ENCODE data around the gene ITGB6.

Gene ITGB6

DNA sequence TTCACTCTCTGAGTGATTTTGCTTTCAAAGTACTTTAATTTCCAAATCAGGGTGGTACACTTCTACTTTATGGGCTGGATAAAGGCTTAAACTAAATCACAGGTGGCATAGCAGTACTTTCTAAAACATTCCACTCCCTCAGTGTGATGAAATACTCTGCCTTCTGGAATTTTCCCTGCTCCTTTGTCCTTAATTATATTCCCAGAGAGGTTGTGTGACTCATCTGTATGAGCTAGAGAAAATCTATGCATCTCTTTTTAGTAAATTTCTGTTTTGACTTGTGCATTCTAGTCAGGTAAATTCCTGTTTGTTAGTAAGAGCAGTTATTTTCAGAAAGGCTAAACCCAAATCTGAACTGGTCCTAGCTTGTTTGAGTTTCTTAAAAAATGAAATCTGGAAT, 108.7 kb downstream of the ITGB6 start:
- no peak for DNase-seq (ENCODE audit: low read depth in 2 of 2)

DNA sequence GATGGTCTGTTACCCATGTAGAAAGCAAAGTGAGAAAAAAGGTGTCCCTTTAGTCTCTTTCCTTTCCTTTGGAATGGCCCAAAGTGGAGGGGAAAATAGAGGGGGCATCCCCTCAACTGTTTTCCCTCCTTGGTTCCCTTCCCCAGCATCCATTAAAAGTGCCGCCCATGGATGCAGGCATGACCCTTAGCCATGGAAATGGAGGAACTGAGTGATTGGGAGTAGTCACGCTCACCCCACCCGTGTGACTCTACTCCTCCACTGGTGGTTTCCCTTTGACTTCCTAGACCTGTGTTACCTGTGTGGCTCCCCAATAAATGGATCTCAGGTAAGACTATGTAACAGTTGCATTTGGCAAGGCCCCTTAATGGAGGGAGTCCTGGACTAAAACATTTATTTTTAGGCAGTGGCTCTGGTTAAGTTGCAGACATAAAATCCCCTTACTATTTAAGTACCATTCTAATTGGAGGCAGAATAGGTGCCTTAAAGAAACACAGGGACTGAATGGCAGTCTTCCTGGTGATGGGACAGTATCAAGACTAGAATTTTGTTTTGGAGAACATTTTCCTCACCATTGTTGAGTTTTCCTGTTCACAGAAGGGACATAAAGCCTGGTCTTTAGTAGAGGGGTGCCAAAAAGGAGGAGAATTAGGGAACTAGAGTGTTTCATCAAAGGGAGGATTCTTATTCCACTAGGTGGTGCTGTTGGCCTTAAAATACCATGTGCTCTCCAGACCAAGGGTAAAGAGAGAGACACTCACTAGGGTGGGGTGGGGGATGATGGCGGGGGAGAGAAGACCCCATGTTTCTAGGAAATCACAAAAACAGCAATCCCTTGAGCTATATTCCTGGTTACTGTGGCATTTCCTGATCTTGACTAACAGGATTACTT, 112.0 kb downstream of the ITGB6 start:
- no peak for DNase-seq (ENCODE audit: low read depth in 2 of 2)

DNA sequence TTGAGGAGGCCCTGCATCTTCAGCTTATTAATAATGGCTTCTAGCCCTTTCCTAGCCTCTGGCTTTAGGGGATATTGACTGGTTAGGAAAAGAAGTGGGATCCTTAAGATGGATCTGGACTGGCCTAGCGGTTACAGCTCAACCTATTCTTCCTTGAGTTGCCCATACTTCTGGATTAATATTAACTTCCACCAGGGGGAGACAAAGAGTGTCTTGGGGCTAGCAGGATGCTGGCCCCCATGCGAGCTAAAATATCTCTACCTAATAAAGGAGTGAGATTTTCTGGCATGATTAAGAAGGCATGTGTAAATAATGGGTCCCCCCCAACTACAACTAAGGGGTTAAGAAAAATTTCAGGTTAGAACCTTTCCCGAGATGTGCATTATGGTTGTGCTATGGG, 114.4 kb downstream of the ITGB6 start:
- no peak for DNase-seq (ENCODE audit: low read depth in 2 of 2)

DNA sequence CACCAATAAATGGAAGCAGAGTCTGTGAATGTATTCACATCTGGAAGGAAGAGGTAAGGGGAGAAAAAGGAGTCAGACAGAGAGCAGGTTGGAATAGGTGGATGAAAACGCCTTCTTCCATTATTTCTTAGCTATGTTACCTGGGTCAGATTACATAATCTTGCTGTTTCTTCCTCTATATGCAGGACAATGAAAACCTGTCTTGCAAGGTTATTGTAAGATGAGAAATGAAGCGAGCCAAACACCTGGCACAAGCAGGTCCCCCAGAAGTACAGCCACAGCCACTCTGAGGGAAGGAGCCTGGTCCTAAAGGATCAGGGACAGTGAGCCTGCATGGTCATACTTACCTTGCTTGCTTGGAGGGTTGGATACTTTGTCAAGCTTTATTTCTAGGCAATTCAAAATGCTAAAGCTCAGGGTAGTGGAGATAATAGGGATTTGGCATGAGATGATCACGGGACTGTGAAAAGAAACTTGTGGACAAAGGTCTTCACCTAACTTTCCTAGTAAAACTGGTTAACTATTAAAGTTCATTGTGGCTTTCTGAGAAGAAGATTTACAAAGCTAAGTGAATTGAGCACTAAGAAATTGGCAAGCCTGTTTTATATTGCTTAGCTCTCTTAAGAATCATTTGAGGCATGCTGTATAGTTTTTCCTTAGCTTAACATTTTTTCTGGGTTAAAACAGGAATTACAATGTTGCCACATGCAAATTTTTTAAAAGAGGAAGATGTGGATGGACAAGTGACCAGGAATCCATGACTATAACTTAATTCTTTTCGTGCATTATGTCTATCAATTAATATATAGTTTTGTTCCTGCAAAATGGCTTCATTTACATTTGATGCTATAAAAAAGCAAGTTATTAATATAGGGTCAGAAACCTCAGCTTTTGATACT, 121.9 kb downstream of the ITGB6 start:
- DNase-seq (ENCODE audit: low read depth in 2 of 2) = no peak

DNA sequence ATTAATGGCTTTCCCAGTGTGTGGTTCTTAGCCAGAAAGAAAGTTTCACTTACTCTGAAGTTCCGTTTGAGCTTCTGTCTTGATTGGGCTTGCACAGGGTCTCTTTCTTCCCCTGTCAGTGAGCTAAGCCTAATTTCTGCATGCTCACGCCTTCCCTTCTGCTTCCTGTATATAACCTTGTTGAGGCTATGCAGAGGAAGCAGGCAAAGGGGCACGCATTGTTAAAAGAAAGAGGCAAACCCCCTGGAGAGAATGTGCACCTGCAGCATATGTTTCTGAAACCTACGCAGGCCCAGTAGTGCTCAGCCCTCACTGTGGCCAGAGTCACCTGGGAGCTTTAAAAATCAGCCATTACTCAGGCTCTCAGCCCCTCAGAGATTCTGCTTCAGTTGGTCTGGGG, 123.2 kb downstream of the ITGB6 start:
- no peak for DNase-seq (ENCODE audit: low read depth in 2 of 2)

DNA sequence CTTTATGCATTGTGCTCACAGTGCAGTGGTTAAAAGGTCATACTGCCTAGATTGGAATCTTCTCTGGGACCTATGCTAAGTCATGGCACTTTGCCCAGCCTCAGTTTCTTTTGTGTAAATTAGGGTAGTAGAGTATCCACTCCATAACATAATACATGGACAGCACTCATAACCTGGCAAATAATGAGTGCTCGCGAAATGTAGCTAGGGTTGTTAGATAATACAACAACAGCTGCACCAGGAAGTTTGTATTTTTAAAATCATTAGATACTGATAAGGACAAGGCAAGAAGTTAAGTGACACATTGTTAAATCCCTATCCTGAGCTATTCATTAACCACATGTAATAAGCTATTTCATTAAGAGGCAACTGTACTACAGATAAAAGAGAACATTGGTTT, 123.8 kb downstream of the ITGB6 start:
- DNase-seq (ENCODE audit: low read depth in 2 of 2) = no peak

DNA sequence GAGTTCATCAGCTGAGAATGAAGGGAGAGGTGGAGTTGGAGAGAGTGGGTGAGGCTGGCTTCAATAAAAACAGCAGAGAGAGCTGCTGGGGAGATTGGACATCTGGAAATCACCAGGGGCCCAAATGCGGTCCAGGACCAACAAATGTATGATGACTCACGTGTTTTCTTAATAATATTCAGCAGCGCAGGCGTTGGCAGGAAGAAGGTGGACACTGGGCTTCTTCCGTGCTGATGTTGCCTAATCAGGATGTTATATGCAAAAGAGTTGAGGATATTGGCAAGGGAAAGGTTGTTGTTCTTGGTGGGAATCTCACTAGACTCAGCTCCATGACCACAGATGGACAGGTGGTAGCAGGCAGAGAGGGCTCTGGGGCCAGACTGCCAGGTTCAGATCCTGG, 124.9 kb downstream of the ITGB6 start:
- no peak for DNase-seq (ENCODE audit: low read depth in 2 of 2)

DNA sequence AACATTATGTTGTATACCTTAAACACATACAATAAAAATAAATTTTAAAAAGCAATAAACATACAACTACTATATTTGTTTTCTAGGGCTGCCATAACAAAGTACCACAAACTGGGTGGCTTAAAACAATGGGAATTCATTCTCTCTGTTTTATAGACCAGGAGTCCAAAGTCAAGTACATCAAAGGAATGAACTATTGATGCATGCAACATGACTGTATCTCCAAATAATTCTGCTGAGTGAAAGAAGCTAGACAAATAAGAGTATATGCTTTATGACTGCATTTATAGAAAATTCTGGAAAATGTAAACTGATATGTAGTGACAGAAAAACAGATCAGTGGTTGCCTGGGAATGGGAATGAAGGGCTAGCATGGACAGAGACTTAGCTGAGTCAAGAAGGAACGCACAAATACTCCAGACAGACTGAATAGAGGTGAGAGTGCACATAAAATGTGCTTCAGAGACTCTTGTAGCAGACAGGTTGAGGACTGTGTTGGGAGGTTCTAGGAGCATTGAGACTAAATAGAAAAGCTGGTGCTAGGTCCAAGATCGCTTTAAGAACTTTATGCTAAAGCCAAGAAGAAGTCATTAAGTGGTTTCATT, 126.7 kb downstream of the ITGB6 start:
- DNase-seq (ENCODE audit: low read depth in 2 of 2) = no peak

DNA sequence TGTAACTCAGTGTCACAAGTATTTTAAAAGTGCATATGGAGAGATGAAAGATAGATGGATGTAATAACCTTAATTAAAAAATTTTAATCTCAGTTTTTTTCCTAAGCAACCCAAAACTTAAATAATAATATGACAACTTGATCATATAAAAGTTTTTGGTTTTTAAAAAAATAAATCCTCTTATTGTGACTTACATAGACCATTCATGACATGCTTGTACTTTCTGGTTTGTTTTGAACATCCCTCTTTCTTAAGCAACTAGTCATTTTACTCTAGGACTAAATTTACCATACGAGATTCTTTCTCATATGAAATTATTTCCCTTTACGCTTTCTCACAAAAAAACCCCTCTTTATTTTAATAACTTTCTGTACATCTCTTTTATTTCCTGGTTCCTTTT, 131.2 kb downstream of the ITGB6 start:
- no peak for DNase-seq (ENCODE audit: low read depth in 2 of 2)

DNA sequence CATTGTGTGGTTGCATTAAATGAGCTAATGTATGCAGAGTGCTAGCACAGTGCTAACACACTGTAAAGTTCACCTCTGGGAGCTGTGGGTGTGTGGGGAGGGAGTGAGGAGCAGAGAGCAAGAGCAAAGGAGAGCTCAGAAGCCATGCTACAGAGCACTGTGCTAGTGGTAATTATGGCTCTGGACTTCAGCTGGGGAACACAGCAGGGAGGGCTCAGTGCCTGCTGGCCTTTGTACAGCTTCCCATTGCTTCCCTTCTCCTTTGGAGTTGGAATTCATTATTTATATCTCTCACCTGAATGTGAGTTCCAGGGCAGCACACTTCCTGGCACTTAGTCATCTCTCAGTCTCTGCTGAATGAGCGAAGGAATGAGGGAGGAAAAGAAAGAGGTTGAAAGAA, 135.2 kb downstream of the ITGB6 start:
- DNase-seq (ENCODE audit: low read depth in 2 of 2) = no peak

DNA sequence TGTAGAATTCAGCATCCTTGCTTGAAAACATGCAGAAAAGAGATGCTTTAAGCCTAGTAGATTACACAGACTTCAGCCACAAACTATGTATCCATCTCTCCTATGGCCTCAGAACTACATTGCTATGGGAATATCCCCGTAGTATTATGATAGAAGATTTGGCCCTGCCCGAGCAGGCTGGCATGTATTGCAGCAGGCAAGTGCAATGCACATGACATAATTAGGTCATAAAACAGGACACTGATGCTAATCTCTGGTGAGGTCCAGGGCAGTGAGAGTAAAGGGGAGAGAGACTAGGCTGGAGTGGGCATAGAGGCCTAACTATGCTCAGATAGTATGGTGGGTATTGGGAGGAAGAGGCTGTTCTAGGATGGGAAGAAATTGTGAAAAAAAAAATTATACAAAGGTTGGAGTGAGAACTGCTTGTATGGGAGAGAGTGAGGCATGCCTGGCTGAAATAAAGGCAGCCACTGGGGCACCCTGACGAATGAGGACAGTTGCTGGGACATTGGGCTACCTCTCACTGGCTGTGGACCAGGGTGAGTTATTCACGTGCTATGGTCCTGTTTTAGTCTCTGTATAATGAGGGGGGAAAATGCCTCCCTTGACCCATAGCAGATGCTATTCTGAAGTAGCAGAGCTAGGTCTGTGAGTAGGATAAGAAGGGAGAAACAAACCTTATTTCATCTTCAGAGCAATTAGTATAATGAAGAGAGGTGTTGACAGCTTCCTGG, 136.0 kb downstream of the ITGB6 start:
- DNase-seq (ENCODE audit: low read depth in 2 of 2) = no peak

DNA sequence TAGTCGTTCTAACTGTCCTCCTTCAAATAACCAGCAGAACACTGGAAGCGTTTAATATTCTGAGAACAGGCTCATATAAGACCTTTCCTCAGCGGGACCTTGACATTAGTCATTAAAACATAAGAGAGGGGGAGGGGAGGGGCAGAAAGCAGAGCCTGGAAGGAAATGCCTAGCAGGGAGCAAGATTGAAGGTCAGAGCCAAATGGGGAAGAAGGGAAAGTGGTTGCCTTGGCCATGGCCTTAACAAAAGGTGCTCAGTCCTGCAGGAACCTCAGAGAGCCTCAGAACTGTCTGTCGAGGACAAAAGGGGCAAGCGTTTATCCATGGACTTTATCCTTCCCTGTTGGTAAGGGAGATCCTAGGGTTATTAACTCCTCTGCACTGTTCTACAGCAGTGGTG, 136.8 kb downstream of the ITGB6 start:
- DNase-seq (ENCODE audit: low read depth in 2 of 2) = no peak

DNA sequence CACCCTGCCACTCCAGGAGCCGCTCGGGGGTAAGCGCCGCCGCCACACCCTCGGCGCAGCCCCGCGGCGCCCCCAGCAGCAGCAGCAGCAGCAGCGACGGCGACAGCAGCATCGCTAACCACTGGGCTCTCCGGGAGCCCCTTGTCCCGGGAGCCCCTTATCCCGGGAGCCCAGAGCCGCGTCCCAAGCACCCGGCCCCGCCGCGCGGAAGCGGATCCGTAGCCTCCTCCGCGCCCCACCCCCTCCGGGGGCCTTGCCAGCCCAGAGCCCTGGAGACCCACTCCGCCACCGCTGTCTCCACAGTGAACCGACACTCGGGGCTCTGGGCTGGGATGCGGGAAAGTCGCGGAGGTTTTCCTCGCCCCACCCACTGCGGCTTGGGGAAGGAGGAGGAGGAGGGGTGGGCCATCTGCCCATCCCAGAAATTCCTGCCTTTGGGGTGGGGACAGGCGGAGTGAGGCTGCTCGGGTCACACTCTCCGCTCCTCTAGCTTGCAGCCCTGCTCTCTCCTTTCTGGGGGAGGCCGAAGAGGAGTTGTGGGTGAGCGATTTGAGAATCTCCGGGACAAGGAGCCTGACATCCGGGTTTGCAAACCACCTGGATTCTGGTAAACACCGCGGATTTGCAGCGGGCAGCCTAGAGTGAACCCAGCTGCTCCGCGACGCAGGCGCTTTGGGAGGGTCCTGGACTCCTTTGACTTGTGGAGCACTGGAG, 137.6 kb downstream of the ITGB6 start, which contains the start of gene PLA2R1:
Gene PLA2R1 (minus strand): TSS at position 324 of the 714 bp plus-strand sequence. CDS start 212 bp downstream, at position 112.
- DNase-seq (ENCODE audit: low read depth in 2 of 2) = no peak

DNA sequence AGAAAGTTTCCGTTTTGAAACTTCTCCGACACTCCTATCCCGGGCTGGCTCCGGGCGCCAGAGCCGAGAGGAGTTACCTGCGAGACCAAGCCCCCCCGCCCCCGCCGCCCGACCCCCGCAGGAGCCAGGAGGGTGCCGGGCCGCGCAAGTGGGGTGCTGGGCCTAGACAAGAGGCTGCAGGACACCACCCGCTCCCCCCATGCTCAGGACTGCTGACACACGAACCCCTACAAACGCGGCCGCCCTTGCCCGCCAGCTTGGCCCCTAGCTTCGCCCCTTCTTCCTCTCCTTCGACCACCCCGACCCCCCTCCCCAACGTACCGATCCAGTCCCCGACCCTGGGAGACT, 138.2 kb downstream of the ITGB6 start:
- DNase-seq (ENCODE audit: low read depth in 2 of 2) = no peak

DNA sequence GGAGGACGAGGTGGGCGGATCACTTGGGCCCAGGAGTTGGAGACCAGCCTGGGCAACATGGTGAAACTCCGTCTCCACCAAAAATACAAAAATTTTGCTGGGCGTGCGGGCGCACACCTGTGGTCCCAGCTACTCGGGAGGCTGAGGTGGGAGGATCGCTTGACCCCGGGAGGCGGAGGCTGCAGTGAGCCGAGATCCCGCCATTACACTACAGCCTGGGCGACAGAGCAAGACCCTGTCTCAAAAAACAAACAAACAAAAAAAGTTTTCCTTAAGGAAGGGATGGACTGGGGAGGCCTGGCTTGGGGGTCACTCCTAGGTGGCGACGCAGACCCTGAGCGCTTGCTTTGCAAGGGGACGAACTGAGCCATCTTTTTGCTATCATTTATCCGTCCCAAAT, 138.5 kb downstream of the ITGB6 start:
- no peak for DNase-seq (ENCODE audit: low read depth in 2 of 2)

DNA sequence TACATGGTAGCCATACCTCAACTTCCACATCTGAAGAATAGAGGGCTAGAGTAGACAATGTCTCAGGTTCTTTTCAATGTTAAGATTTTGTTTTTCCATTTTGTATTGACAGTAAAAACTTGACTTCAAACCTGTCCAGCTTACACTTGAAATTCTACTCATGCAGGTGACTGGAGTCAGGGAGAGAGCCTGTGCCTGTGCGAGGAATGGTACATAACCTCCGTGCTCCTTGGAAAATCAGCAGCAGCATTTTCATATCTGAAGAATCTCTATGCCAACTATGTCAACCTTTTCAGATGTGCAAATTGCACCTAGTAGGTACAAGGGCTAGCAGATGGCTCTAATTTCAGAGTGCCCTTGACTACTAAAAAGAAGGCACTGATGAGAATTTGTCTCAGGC, 139.8 kb downstream of the ITGB6 start:
- DNase-seq (ENCODE audit: low read depth in 2 of 2) = no peak

DNA sequence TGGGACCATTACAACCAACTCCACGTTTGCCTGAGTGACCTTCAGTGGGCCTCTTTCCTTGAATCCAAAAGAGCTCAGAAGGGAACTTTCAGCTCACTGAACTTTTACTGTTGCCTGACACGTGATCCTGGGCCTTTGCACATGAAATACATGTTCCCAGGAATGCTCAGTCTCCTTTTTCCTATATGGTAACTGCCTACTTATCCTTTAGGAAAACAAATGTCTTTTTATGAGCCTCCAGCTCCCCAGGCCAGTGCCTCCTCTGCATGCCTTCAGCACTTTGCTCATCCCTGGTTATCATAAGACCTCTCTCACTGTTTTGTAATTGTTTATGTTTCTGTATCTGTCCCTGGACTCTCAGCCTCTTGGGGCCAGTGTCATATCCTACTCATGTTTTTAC, 142.7 kb downstream of the ITGB6 start:
- DNase-seq (ENCODE audit: low read depth in 2 of 2) = no peak

DNA sequence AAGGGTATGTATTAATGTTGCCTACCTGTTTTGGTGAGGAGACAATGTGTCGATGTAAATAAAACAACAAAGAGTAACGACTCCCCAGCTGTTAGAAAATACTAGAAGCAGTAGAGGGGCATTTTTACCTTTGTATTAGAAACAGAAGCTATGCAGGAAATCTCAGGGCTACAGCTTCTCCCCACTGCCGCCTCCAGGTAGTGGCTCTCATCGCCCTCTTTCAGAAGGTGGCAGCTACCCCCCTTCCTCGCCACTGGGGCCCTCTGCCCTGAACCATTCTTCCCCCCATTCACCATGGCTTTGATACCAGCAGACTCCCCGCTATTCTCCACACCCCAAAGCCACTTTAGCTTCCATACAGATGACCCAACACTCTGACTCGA, 144.4 kb downstream of the ITGB6 start:
- no peak for DNase-seq (ENCODE audit: low read depth in 2 of 2)

DNA sequence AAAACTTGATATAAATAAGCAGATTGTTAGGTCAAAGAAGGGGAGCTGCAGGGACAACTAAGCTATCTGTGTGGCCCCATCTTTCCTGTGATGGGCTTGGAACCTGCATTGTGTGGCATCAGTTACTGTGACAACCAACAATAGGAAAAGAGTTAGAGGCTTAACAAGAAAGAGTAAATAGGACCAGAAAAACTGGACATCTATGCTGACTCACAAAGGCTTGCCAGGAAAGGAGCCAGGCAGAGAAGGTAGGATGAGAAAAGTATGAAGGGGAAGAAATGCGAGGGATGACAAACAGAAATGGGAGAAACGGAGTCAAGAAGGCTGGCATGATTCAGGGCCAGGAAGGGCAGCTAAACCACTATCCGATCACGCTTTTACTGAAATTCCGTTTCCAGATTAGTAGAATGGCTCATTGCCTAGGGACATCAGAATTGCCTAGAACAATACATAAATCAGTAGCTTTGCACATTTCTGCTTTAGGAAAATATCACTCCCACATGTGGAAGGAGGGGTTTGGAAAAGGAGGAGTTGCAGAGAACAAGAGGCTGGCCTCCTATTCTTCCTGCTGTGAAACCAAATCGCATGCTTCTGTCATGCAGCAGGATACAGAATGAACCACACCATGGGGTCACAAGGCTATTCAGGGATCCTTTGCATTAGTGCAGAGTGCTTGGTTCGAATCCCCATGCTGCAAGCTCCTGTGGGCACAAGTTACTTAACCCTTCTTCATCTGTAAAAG, 144.9 kb downstream of the ITGB6 start:
- DNase-seq (ENCODE audit: low read depth in 2 of 2) = no peak

DNA sequence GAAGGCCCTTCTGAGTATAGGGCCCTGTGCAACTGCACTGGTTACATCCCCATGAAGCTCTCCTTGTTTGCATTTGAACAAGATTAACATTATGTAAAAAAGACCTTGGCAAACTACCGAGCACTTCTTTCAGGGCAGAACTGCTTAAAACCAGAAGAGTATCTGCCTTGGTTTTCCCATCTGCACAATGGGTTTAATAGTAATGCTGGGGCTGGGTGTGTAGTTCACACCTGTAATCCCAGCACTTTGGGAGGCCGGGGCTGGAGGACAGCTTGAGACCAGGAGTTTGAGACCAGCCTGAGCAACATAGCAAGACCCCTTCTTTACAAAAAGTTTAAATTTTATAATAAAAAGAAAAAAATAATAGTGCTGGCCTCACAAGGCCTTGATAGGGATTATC, 146.1 kb downstream of the ITGB6 start:
- DNase-seq (ENCODE audit: low read depth in 2 of 2) = no peak

Measured in stimulated activated CD4-positive, alpha-beta T cell treated with anti-CD3 and anti-CD28 coated beads, Interleukin-15, amount 100 ng/mL, for 48 hours (primary cell).